Smooth muscle cell (in vitro differentiated cells): Measurements from ENCODE around the gene GRK5. TPM values are rescaled to one million over a fixed set of nuclear protein-coding genes. Genes with fewer than 3 reads are reported as not detected.

Experiments used
- DNase-seq: peaks from one replicate; lab custom pipeline; 2025; ENCODE audit not compliant: unreplicated experiment; lab: John Stamatoyannopoulos, UW
- H2AFZ ChIP-seq: fragments of 200-600 bp; sonication (generic); 2 replicates; pipeline ENCODE4 v1.6.0; 2016; ENCODE audit warnings: antibody characterized with exemption, low read depth, mild to moderate bottlenecking
- H3F3A ChIP-seq: fragments of 200-600 bp; sonication (generic); 2 replicates; pipeline ENCODE4 v1.6.0; 2017; ENCODE audit warnings: antibody characterized with exemption, low read depth
- H3K27ac ChIP-seq: fragments of 200-600 bp; sonication (generic); 2 replicates; pipeline ENCODE4 v1.5.1; 2016; ENCODE audit warnings: low read depth, mild to moderate bottlenecking
- H3K27me3 ChIP-seq: fragments of 200-600 bp; sonication (generic); 2 replicates; pipeline ENCODE4 v1.6.1; 2016; ENCODE audit warnings: low read depth, mild to moderate bottlenecking
- H3K36me3 ChIP-seq: fragments of 200-600 bp; sonication (generic); 2 replicates; pipeline ENCODE4 v1.5.1; 2016; ENCODE audit warnings: low read depth
- H3K4me1 ChIP-seq: fragments of 200-600 bp; sonication (generic); 2 replicates; pipeline ENCODE4 v1.5.1; 2016; ENCODE audit warnings: low read depth
- H3K4me2 ChIP-seq: fragments of 200-600 bp; sonication (generic); 2 replicates; pipeline ENCODE4 v1.6.0; 2016; ENCODE audit warnings: mild to moderate bottlenecking
- H3K4me3 ChIP-seq: fragments of 200-600 bp; sonication (generic); 2 replicates; pipeline ENCODE4 v1.5.1; 2016; ENCODE audit warnings: mild to moderate bottlenecking
- H3K79me2 ChIP-seq: fragments of 200-600 bp; sonication (generic); 2 replicates; pipeline ENCODE4 v1.6.0; 2016; ENCODE audit warnings: low read depth, mild to moderate bottlenecking
- H3K9ac ChIP-seq: fragments of 200-600 bp; sonication (generic); 2 replicates; pipeline ENCODE4 v1.6.0; 2016; ENCODE audit warnings: low read depth
- H3K9me3 ChIP-seq: fragments of 200-600 bp; sonication (generic); replicated peaks from 2 replicates; pipeline ENCODE4 v1.5.1; 2016; ENCODE audit warnings: low read depth
- H4K20me1 ChIP-seq: fragments of 200-600 bp; sonication (generic); 2 replicates; pipeline ENCODE4 v1.6.0; 2016; ENCODE audit warnings: low read depth
- CTCF ChIP-seq: fragments of 200-600 bp; sonication (generic); IDR thresholded peaks from 2 replicates; pipeline ENCODE4 v1.5.1; 2017; ENCODE audit warnings: borderline replicate concordance, mild to moderate bottlenecking, antibody characterized with exemption; ENCODE audit not compliant: insufficient read depth, poor library complexity, severe bottlenecking
- WGBS: methylation state at CpG from one replicate; pipeline ENCODE4 v1.1.7; 2016; ENCODE audit warnings: low lambda C conversion rate; 5-methylcytosine and 5-hydroxymethylcytosine counted together
- polyA plus RNA-seq: library from polyadenylated mRNA; unstranded; fragments of >200 nt; fragmentation: Nextera tagmentation; extraction: Ambion mirVana; gene quantifications from 2 replicates; pipeline ENCODE4 v1.2.1, GENCODE V29; 2016
- total RNA-seq: library from RNA; depleted of rRNA; stranded (reverse); fragments of >200 nt; gene quantifications from 2 replicates; pipeline ENCODE4 v1.2.3, GENCODE V29; 2014

The GRK5 gene
- total and polyA plus RNA-seq, 2 experiments from 2014 or later, result 4.4 to 5.2 TPM

GRCh38 chr10:119283387-119283786 lies 76.0 kb downstream of the GRK5 start:
- no peaks in the 10 kb centered on the region for H3K27me3 ChIP-seq
- H3K4me1 ChIP-seq, result no peaks in the 10 kb centered on the region
- no peak overlapping the region for H3K4me3 ChIP-seq
- H3K27ac ChIP-seq, result no peak overlapping the region
- H3K9ac ChIP-seq, result no peak overlapping the region
- peaks cover 6% of the 10 kb centered on the region for H3K79me2 ChIP-seq
- no peak overlapping the region for H3K4me2 ChIP-seq
- no peak for TF ChIP-seq CTCF
- no peaks in the 10 kb centered on the region for H3K36me3 ChIP-seq
- H3K9me3 ChIP-seq, result no peaks in the 10 kb centered on the region
- H4K20me1 ChIP-seq, result peaks cover 76% of the 10 kb centered on the region
- DNase-seq, result no peak
- no peaks in the 10 kb centered on the region for H3F3A ChIP-seq
- no peak overlapping the region for H2AFZ ChIP-seq
- WGBS, result 90% methylated on average over 5 of the region's 5 CpGs

GRCh38 chr10:119283818-119284217 lies 76.4 kb downstream of the GRK5 start:
- 94% methylated on average over 5 of the region's 5 CpGs for WGBS
- TF ChIP-seq CTCF, result no peak
- no peaks in the 10 kb centered on the region for H3K36me3 ChIP-seq

GRCh38 chr10:119284679-119285096 lies 77.3 kb downstream of the GRK5 start:
- Histone ChIP-seq H3K27me3 (no peaks in the 10 kb centered on the region), H3K4me1 (no peaks in the 10 kb centered on the region), H3F3A (no peaks in the 10 kb centered on the region), H3K4me2 (no peak overlapping the region), H3K79me2 (peaks cover 4% of the 10 kb centered on the region), H3K36me3 (no peaks in the 10 kb centered on the region), H3K9me3 (no peaks in the 10 kb centered on the region), H3K9ac (no peak overlapping the region), H3K4me3 (no peak overlapping the region), H2AFZ (no peak overlapping the region), H4K20me1 (peaks cover 81% of the 10 kb centered on the region), H3K27ac (no peak overlapping the region)
- no peak for DNase-seq
- WGBS, result 94% methylated on average over 5 of the region's 7 CpGs
- no peak for TF ChIP-seq CTCF

More at GRCh38 chr10:119283818-119284217, 76.4 kb downstream of the GRK5 start:
- no peaks in the 10 kb centered on the region for H3F3A ChIP-seq
- no peak overlapping the region for H3K4me2 ChIP-seq
- H3K27me3 ChIP-seq, result no peaks in the 10 kb centered on the region
- no peaks in the 10 kb centered on the region for H3K9me3 ChIP-seq
- no peak overlapping the region for H3K9ac ChIP-seq
- peaks cover 80% of the 10 kb centered on the region for H4K20me1 ChIP-seq
- peaks cover 4% of the 10 kb centered on the region for H3K79me2 ChIP-seq
- H3K4me3 ChIP-seq, result no peak overlapping the region
- H3K4me1 ChIP-seq, result no peaks in the 10 kb centered on the region
- H2AFZ ChIP-seq, result no peak overlapping the region
- no peak for DNase-seq
- no peak overlapping the region for H3K27ac ChIP-seq

- Histone ChIP-seq H2AFZ (no peak overlapping the region), H3K27me3 (no peaks in the 10 kb centered on the region), H3K9ac (no peak overlapping the region), H3K4me2 (no peak overlapping the region), H3K4me3 (no peak overlapping the region), H3K79me2 (peaks cover 4% of the 10 kb centered on the region), H4K20me1 (peaks cover 86% of the 10 kb centered on the region), H3K27ac (no peak overlapping the region), H3K9me3 (no peaks in the 10 kb centered on the region), H3K4me1 (no peaks in the 10 kb centered on the region), H3F3A (no peaks in the 10 kb centered on the region), H3K36me3 (no peaks in the 10 kb centered on the region)
- no peak for TF ChIP-seq CTCF
- 88% methylated on average over 9 of the region's 9 CpGs for WGBS
- no peak for DNase-seq
Observed at GRCh38 chr10:119285495-119286267, 78.3 kb downstream of the GRK5 start.
